BLaER1 (cell line): Measurements from ENCODE around the gene CEACAM16.
"Not testable (repeated sequence)": the region's sequence is repeated elsewhere in the genome, so short reads cannot be mapped to it uniquely, and the experiment has no call there.

Experiments
- H3K27ac ChIP-seq: shearing (Covaris generic); formaldehyde crosslinking; 2 replicates; pipeline ENCODE4 v1.8.1; 2022
- H3K27me3 ChIP-seq: shearing (Covaris generic); formaldehyde crosslinking; 2 replicates; pipeline ENCODE4 v1.8.1; 2022
- H3K36me3 ChIP-seq: shearing (Covaris generic); formaldehyde crosslinking; 2 replicates; pipeline ENCODE4 v1.8.1; 2022
- H3K4me1 ChIP-seq: shearing (Covaris generic); formaldehyde crosslinking; 2 replicates; pipeline ENCODE4 v1.8.1; 2022
- H3K4me2 ChIP-seq: shearing (Covaris generic); formaldehyde crosslinking; 2 replicates; pipeline ENCODE4 v1.8.1; 2022
- H3K4me3 ChIP-seq: shearing (Covaris generic); formaldehyde crosslinking; 2 replicates; pipeline ENCODE4 v1.8.1; 2022
- H3K9ac ChIP-seq: shearing (Covaris generic); formaldehyde crosslinking; 2 replicates; pipeline ENCODE4 v1.8.1; 2022
- H3K9me3 ChIP-seq: shearing (Covaris generic); formaldehyde crosslinking; 2 replicates; pipeline ENCODE4 v1.8.1; 2022
- H4K20me1 ChIP-seq: shearing (Covaris generic); formaldehyde crosslinking; 2 replicates; pipeline ENCODE4 v1.8.1; 2022
- Cebpa-rat ChIP-seq: shearing (Covaris generic); IDR thresholded peaks from 2 replicates; pipeline ENCODE4 v1.8.1; 2022

The CEACAM16 gene

DNA sequence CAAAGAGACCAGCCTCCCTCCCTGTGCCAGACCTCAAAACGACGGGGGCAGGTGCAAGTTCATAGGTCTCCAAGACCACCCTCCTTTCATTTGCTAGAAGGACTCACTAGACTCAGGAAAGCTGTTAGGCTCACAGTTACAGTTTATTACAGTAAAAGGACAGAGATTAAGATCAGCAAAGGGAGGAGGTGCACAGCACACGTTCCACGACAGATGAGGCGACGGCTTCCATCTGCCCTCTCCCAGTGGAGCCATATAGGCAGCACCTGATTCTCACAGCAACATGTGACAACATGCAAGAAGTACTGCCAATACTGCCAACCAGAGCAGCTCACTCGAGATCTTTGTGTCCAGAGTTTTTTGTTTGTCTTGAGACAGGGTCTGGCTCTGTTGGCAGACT, 37.0 kb upstream of the CEACAM16 start:
- H3K4me1 ChIP-seq = 0 out of 2 replicates have a peak, but pooled peaks cover 3% of the 10 kb centered on the region
- peaks cover 47% of the 10 kb centered on the region for H3K36me3 ChIP-seq
- no peak overlapping the region for H3K4me2 ChIP-seq
- no peak overlapping the region for H3K9ac ChIP-seq
- no peaks in the 10 kb centered on the region for H3K9me3 ChIP-seq
- no peak for TF ChIP-seq Cebpa-rat
- no peaks in the 10 kb centered on the region for H4K20me1 ChIP-seq
- H3K27ac ChIP-seq = no peak overlapping the region
- H3K4me3 ChIP-seq = no peak overlapping the region
- H3K27me3 ChIP-seq = no peaks in the 10 kb centered on the region

GRCh38 chr19:44662691-44663385, 36.1 kb upstream of the CEACAM16 start:
- H3K27ac ChIP-seq = no peak overlapping the region
- peaks cover 44% of the 10 kb centered on the region for H3K36me3 ChIP-seq
- H4K20me1 ChIP-seq = no peaks in the 10 kb centered on the region

DNA sequence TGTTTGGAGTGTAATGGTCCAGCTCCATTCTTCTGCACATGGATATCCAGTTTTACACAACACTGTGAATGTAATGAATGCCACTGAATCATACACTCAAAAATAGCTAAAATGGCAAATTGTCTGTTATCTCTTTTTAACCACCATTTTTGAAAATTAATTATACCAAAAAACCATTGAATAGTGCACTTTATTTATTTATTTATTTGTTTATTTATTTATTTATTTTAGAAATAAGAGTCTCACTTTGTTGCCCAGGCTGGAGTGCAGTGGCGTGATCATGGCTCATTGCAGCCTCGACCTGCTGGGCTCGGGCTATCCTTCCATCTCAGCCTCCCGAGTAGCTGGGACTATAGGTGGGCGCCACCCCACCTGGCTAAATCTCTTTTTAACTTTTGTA, 35.0 kb upstream of the CEACAM16 start:
- no peak overlapping the region for H3K4me3 ChIP-seq
- H3K36me3 ChIP-seq = peaks cover 34% of the 10 kb centered on the region
- no peak for TF ChIP-seq Cebpa-rat
- no peak overlapping the region for H3K9ac ChIP-seq
- no peak overlapping the region for H3K27ac ChIP-seq
- no peak overlapping the region for H3K4me2 ChIP-seq
- H4K20me1 ChIP-seq = no peaks in the 10 kb centered on the region
- no peaks in the 10 kb centered on the region for H3K27me3 ChIP-seq
- H3K4me1 ChIP-seq = no peaks in the 10 kb centered on the region
- H3K9me3 ChIP-seq = no peaks in the 10 kb centered on the region

More at GRCh38 chr19:44662691-44663385, 36.1 kb upstream of the CEACAM16 start:
- Histone ChIP-seq H3K4me3 (no peak overlapping the region), H3K4me1 (no peaks in the 10 kb centered on the region), H3K4me2 (no peak overlapping the region), H3K9ac (no peak overlapping the region), H3K9me3 (no peaks in the 10 kb centered on the region), H3K27me3 (no peaks in the 10 kb centered on the region)
- TF ChIP-seq Cebpa-rat = no peak

GRCh38 chr19:44664976-44665375, 34.0 kb upstream of the CEACAM16 start:
- Histone ChIP-seq H3K36me3 (peaks cover 26% of the 10 kb centered on the region), H3K9me3 (no peaks in the 10 kb centered on the region), H3K9ac (no peak overlapping the region), H4K20me1 (no peaks in the 10 kb centered on the region), H3K27me3 (no peaks in the 10 kb centered on the region), H3K4me3 (no peak overlapping the region), H3K4me1 (no peaks in the 10 kb centered on the region), H3K4me2 (no peak overlapping the region), H3K27ac (no peak overlapping the region)
- TF ChIP-seq Cebpa-rat = no peak

DNA sequence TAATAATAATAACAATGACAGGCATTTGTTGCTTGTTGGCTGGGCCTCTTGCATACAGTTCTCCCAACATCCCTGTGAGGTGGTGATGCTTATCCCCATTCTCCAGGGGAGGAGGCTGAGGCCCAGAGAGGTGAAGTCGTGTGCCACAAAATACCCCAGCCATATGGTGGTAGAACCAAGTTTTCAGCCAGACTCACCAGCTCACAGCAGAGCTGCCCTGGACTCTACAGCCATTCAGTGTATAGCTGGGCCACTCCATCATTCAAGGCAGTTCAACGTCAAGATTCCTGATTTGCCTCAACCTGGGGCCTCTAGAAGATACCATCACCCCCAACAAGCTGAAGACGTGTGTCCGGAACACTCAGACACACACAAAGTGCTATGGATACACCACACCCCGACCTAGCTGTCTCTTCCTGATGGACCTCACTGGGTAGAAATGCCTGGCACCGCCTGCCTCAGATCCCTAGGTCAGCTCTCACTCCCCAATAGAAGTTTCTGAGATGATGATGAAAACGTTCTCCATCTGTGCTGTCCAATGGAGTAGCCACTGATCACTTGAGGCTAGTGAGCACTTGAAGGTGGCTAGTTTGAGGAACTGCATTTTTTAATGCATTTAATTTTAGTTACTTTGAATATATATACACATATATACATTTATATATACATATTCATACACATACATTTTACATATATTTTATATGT, 31.9 kb upstream of the CEACAM16 start:
- H3K4me2 ChIP-seq = no peak overlapping the region

GRCh38 chr19:44668985-44669764, 29.8 kb upstream of the CEACAM16 start:
- no peaks in the 10 kb centered on the region for H3K36me3 ChIP-seq
- no peak overlapping the region for H3K4me3 ChIP-seq
- no peak overlapping the region for H3K27ac ChIP-seq
- H3K4me1 ChIP-seq = no peaks in the 10 kb centered on the region
- H3K9me3 ChIP-seq = peaks cover 6% of the 10 kb centered on the region; the same call in 1 of the 2 replicates
- H3K27me3 ChIP-seq = no peaks in the 10 kb centered on the region
- no peaks in the 10 kb centered on the region for H4K20me1 ChIP-seq
- TF ChIP-seq Cebpa-rat = no peak
- H3K4me2 ChIP-seq = no peak overlapping the region
- no peak overlapping the region for H3K9ac ChIP-seq

More for the DNA sequence above, 31.9 kb upstream of the CEACAM16 start:
- no peak for TF ChIP-seq Cebpa-rat
- H4K20me1 ChIP-seq = no peaks in the 10 kb centered on the region
- H3K27ac ChIP-seq = no peak overlapping the region
- H3K4me3 ChIP-seq = no peak overlapping the region
- H3K9ac ChIP-seq = no peak overlapping the region
- no peaks in the 10 kb centered on the region for H3K4me1 ChIP-seq
- no peaks in the 10 kb centered on the region for H3K9me3 ChIP-seq
- peaks cover 12% of the 10 kb centered on the region for H3K36me3 ChIP-seq
- H3K27me3 ChIP-seq = no peaks in the 10 kb centered on the region

- H3K9me3 ChIP-seq = not testable (repeated sequence)
Observed at GRCh38 chr19:44670027-44670426, 28.9 kb upstream of the CEACAM16 start.

DNA sequence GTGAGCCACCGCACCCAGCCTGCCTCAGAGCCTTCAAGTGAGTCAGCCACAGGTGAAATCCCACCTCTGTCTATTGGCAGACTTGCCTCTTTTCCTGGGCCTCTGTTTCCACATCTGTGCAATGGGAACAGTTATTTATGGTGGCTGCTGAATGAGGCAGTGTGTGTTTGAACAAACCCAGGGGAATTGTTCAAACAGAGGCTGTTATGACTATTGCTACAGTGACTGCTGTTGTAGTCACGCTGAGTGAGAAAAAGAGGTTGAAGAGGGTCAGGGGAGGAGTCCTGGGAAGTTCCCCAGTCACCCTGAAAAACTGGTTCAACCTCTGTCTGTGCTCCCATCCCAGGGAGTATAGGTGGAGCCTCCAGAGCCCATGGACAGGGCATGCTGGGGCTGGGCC, 27.6 kb upstream of the CEACAM16 start, which contains the start of gene CEACAM19:
Gene CEACAM19 (plus strand): TSS at position 83 of the 400 bp plus-strand sequence. CDS start 450 bp downstream, outside the sequence.
- Histone ChIP-seq H3K4me3 (no peak within 1 kb of the TSS), H3K27me3 (no peaks in the 10 kb centered on the region), H3K4me2 (no peak within 1 kb of the TSS), H3K27ac (no peak within 1 kb of the TSS), H3K4me1 (peaks cover 3% of the 10 kb centered on the region; the same call in 1 of the 2 replicates), H4K20me1 (no peaks in the 10 kb centered on the region), H3K36me3 (no peaks in the 10 kb centered on the region), H3K9ac (no peak within 1 kb of the TSS), H3K9me3 (peaks cover 6% of the 10 kb centered on the region; the same call in 1 of the 2 replicates)
- TF ChIP-seq Cebpa-rat = no peak

More at GRCh38 chr19:44670027-44670426, 28.9 kb upstream of the CEACAM16 start:
- H3K4me2 ChIP-seq, H3K4me3 ChIP-seq, H4K20me1 ChIP-seq, H3K27ac ChIP-seq, H3K27me3 ChIP-seq, H3K9ac ChIP-seq, H3K4me1 ChIP-seq, H3K36me3 ChIP-seq: not testable (repeated sequence)

GRCh38 chr19:44672226-44672625, 26.7 kb upstream of the CEACAM16 start:
- Histone ChIP-seq H3K9me3 (peaks cover 6% of the 10 kb centered on the region; the same call in 1 of the 2 replicates), H3K36me3 (no peaks in the 10 kb centered on the region), H3K9ac (no peak overlapping the region), H3K4me1 (peaks cover 11% of the 10 kb centered on the region), H3K27ac (no peak overlapping the region), H3K27me3 (no peaks in the 10 kb centered on the region), H3K4me2 (no peak overlapping the region), H3K4me3 (no peak overlapping the region), H4K20me1 (no peaks in the 10 kb centered on the region)
- no peak for TF ChIP-seq Cebpa-rat
